ENCODE data around the gene HBD. TPM values are rescaled to one million over a fixed set of nuclear protein-coding genes. Genes with fewer than 3 reads are reported as not detected.

HBD gene
- total RNA-seq, 1 experiment from 2014 or later, result not detected

GRCh38 chr11:5235364-5236095 is 1.2 kb upstream of the HBD start:
- no peaks in the 10 kb centered on the region for H3K9me3 ChIP-seq (ENCODE audit: low read length)
- no peaks in the 10 kb centered on the region for H3K9me2 ChIP-seq (replicated peaks; ENCODE audit: insufficient read depth, low read length)
- no peaks in the 10 kb centered on the region for H4K20me1 ChIP-seq (ENCODE audit: insufficient read depth, low read depth, low read length)
- H3K4me1 ChIP-seq (ENCODE audit: low read length), result no peaks in the 10 kb centered on the region
- H3K4me3 ChIP-seq (ENCODE audit: low read length), result no peak overlapping the region
- H2AFZ ChIP-seq (ENCODE audit: low read length), result no peak overlapping the region
- no peak overlapping the region for H3K27ac ChIP-seq (ENCODE audit: low read length)
- no peaks in the 10 kb centered on the region for H3K79me2 ChIP-seq (ENCODE audit: low read length)
- DNase-seq, result no peak
- H3K4me2 ChIP-seq (ENCODE audit: low read depth, low read length, poor library complexity, severe bottlenecking), result no peak overlapping the region
- no peaks in the 10 kb centered on the region for H3K27me3 ChIP-seq (ENCODE audit: low read length)
- H3K36me3 ChIP-seq (ENCODE audit: insufficient read depth, low read length), result no peaks in the 10 kb centered on the region
- no peak overlapping the region for H3K9ac ChIP-seq (ENCODE audit: low read length)

DNA sequence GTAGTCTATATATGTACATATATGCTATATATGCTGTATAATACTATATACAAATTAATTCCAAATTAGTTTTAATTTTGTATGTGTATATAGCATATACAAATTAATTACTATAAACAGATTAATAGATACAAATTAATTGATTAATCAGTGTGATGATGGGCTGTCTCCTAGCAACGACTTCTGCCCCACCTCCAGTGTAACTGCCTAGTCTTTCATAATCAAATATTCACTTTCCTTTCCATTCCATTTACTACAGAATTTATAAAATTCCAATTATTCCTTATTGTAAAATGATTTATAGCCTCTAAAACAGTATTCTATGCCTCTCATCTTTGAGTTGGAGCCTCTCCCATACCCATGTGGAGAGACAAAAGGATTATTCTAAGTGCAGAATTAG is 976 bp downstream of the HBD start:
- no peaks in the 10 kb centered on the region for H3K9me3 ChIP-seq (ENCODE audit: low read length)
- no peak overlapping the region for H3K4me3 ChIP-seq (ENCODE audit: low read length)
- no peaks in the 10 kb centered on the region for H3K4me1 ChIP-seq (ENCODE audit: low read length)
- no peak overlapping the region for H3K4me2 ChIP-seq (ENCODE audit: low read depth, low read length, poor library complexity, severe bottlenecking)
- no peaks in the 10 kb centered on the region for H3K27me3 ChIP-seq (ENCODE audit: low read length)
- H3K27ac ChIP-seq (ENCODE audit: low read length), result no peak overlapping the region
- no peak overlapping the region for H2AFZ ChIP-seq (ENCODE audit: low read length)
- H3K36me3 ChIP-seq (ENCODE audit: insufficient read depth, low read length), result no peaks in the 10 kb centered on the region
- H4K20me1 ChIP-seq (ENCODE audit: insufficient read depth, low read depth, low read length), result no peaks in the 10 kb centered on the region
- no peak overlapping the region for H3K9ac ChIP-seq (ENCODE audit: low read length)
- no peaks in the 10 kb centered on the region for H3K9me2 ChIP-seq (replicated peaks; ENCODE audit: insufficient read depth, low read length)
- no peaks in the 10 kb centered on the region for H3K79me2 ChIP-seq (ENCODE audit: low read length)
- no peak for DNase-seq

DNA sequence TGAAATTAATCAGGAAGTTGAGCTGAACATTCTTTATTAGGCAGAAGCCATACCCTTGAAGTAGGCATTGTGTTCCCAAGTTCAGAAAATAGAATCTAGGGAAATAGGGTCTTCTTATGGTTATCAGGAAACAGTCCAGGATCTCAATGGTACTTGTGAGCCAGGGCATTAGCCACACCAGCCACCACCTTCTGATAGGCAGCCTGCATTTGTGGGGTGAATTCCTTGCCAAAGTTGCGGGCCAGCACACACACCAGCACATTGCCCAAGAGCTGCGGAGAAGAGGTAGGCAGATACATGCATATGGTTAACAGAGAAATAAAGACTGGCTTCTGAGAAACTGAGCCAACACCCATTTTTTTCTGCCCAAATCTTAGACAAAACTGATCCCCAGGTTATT is 1.5 kb downstream of the HBD start:
- Histone ChIP-seq H3K9me3 (ENCODE audit: low read length) (no peaks in the 10 kb centered on the region), H2AFZ (ENCODE audit: low read length) (no peak overlapping the region), H3K9me2 (replicated peaks; ENCODE audit: insufficient read depth, low read length) (no peaks in the 10 kb centered on the region), H3K9ac (ENCODE audit: low read length) (no peak overlapping the region), H3K36me3 (ENCODE audit: insufficient read depth, low read length) (no peaks in the 10 kb centered on the region), H3K27me3 (ENCODE audit: low read length) (no peaks in the 10 kb centered on the region), H3K4me2 (ENCODE audit: low read depth, low read length, poor library complexity, severe bottlenecking) (no peak overlapping the region), H3K79me2 (ENCODE audit: low read length) (no peaks in the 10 kb centered on the region), H3K4me3 (ENCODE audit: low read length) (no peak overlapping the region), H4K20me1 (ENCODE audit: insufficient read depth, low read depth, low read length) (no peaks in the 10 kb centered on the region), H3K27ac (ENCODE audit: low read length) (no peak overlapping the region), H3K4me1 (ENCODE audit: low read length) (no peaks in the 10 kb centered on the region)
- no peak for DNase-seq

DNA sequence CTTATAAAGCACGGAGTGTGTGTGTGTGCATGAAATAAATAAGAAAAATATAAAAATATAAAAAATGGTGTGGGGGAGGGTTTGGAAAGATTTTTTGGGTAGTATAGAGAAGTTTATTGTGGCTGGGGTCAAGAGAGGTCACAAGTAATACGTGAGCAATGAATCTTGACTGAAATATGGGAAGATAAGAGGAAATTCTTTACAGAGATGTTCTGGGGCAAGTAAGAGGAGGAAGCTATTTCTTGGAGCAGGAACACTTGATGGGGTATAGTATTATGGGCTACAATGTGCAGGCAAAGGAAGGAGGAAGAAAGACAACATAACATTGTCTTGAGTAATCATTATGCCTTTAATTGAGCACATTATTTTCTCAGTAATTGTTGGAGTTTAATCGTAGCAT is 2.1 kb downstream of the HBD start:
- H3K9me2 ChIP-seq (replicated peaks; ENCODE audit: insufficient read depth, low read length), result no peaks in the 10 kb centered on the region
- no peak for DNase-seq

DNA sequence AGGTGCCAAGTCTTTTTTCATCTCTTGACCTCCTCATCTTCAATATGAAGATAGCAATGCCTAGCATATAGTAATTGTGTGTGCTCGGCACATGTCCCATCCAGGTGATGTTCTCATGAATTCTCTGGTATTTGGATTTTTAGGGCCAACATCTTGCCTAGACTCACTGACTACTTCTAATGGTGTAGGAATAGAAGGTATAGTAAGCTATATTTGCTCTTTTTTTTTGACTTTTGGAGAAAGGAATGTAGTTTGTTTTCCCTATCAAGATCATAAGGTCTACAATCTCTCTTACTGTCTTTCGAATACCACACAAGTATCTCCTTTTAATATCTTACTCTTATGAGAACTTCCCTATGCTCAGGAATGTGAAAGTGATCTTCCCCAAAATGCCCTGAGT is 3.2 kb downstream of the HBD start:
- Histone ChIP-seq H3K4me3 (ENCODE audit: low read length) (no peak overlapping the region), H3K79me2 (ENCODE audit: low read length) (no peaks in the 10 kb centered on the region), H3K9ac (ENCODE audit: low read length) (no peak overlapping the region), H4K20me1 (ENCODE audit: insufficient read depth, low read depth, low read length) (no peaks in the 10 kb centered on the region), H3K27me3 (ENCODE audit: low read length) (no peaks in the 10 kb centered on the region), H3K4me2 (ENCODE audit: low read depth, low read length, poor library complexity, severe bottlenecking) (no peak overlapping the region), H3K9me2 (replicated peaks; ENCODE audit: insufficient read depth, low read length) (no peaks in the 10 kb centered on the region), H3K27ac (ENCODE audit: low read length) (no peak overlapping the region), H3K9me3 (ENCODE audit: low read length) (no peaks in the 10 kb centered on the region), H2AFZ (ENCODE audit: low read length) (no peak overlapping the region), H3K36me3 (ENCODE audit: insufficient read depth, low read length) (no peaks in the 10 kb centered on the region), H3K4me1 (ENCODE audit: low read length) (no peaks in the 10 kb centered on the region)
- DNase-seq, result no peak

More for the DNA sequence above, 2.1 kb downstream of the HBD start:
- H3K4me2 ChIP-seq (ENCODE audit: low read depth, low read length, poor library complexity, severe bottlenecking), result no peak overlapping the region
- H3K36me3 ChIP-seq (ENCODE audit: insufficient read depth, low read length), result no peaks in the 10 kb centered on the region
- no peak overlapping the region for H2AFZ ChIP-seq (ENCODE audit: low read length)
- H3K9ac ChIP-seq (ENCODE audit: low read length), result no peak overlapping the region
- no peaks in the 10 kb centered on the region for H3K4me1 ChIP-seq (ENCODE audit: low read length)
- no peaks in the 10 kb centered on the region for H3K9me3 ChIP-seq (ENCODE audit: low read length)
- H4K20me1 ChIP-seq (ENCODE audit: insufficient read depth, low read depth, low read length), result no peaks in the 10 kb centered on the region
- H3K79me2 ChIP-seq (ENCODE audit: low read length), result no peaks in the 10 kb centered on the region
- no peaks in the 10 kb centered on the region for H3K27me3 ChIP-seq (ENCODE audit: low read length)
- H3K4me3 ChIP-seq (ENCODE audit: low read length), result no peak overlapping the region
- H3K27ac ChIP-seq (ENCODE audit: low read length), result no peak overlapping the region

DNA sequence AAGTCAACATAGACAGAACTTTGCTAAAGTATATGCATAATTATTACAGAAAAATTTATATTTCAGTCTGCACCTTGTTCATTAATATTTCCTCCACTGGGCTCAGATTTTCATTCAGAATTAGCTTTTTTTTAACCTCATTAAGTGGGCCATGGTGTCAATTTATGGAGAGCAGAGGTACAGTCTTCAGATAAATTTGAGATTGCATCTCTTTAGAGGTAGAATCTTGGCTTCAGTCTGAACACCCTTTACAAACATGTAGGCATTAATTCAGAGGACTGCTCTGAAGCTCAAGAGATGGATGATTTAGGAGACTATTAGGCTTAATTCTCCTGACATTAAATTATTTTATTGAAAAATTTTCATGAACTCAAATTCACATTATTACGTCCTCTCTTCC is 4.0 kb downstream of the HBD start:
- Histone ChIP-seq H2AFZ (ENCODE audit: low read length) (no peak overlapping the region), H3K4me1 (ENCODE audit: low read length) (no peaks in the 10 kb centered on the region), H3K27ac (ENCODE audit: low read length) (no peak overlapping the region), H3K36me3 (ENCODE audit: insufficient read depth, low read length) (no peaks in the 10 kb centered on the region), H3K9ac (ENCODE audit: low read length) (no peak overlapping the region), H3K4me3 (ENCODE audit: low read length) (no peak overlapping the region), H4K20me1 (ENCODE audit: insufficient read depth, low read depth, low read length) (no peaks in the 10 kb centered on the region), H3K27me3 (ENCODE audit: low read length) (no peaks in the 10 kb centered on the region), H3K9me2 (replicated peaks; ENCODE audit: insufficient read depth, low read length) (no peaks in the 10 kb centered on the region), H3K79me2 (ENCODE audit: low read length) (no peaks in the 10 kb centered on the region), H3K9me3 (ENCODE audit: low read length) (no peaks in the 10 kb centered on the region), H3K4me2 (ENCODE audit: low read depth, low read length, poor library complexity, severe bottlenecking) (no peak overlapping the region)
- DNase-seq, result no peak

DNA sequence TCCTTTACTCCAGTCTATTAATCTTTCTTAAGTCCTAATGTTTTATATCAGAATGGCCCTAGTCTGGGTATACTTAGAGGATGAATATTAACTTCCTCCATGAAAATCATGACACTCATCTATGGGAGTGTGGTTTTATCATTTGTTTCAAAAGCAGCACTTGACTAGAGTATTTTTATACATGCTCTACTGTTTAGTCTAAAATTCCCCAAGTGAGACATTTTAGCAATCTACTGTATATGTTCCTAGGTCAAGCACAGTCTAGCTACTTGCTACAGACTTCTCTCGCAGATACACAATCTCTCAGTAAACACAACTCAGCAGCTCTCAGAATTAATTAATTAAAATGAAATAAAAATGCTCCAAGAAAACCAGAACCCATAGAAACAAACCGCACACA is 4.5 kb downstream of the HBD start:
- H3K4me3 ChIP-seq (ENCODE audit: low read length), result no peak overlapping the region
- H3K27me3 ChIP-seq (ENCODE audit: low read length), result no peaks in the 10 kb centered on the region
- no peak overlapping the region for H2AFZ ChIP-seq (ENCODE audit: low read length)
- no peaks in the 10 kb centered on the region for H3K4me1 ChIP-seq (ENCODE audit: low read length)
- no peaks in the 10 kb centered on the region for H3K9me2 ChIP-seq (replicated peaks; ENCODE audit: insufficient read depth, low read length)
- no peaks in the 10 kb centered on the region for H3K9me3 ChIP-seq (ENCODE audit: low read length)
- no peaks in the 10 kb centered on the region for H3K36me3 ChIP-seq (ENCODE audit: insufficient read depth, low read length)
- H3K9ac ChIP-seq (ENCODE audit: low read length), result no peak overlapping the region
- H3K27ac ChIP-seq (ENCODE audit: low read length), result no peak overlapping the region
- DNase-seq, result no peak
- H3K79me2 ChIP-seq (ENCODE audit: low read length), result no peaks in the 10 kb centered on the region
- H3K4me2 ChIP-seq (ENCODE audit: low read depth, low read length, poor library complexity, severe bottlenecking), result no peak overlapping the region
- H4K20me1 ChIP-seq (ENCODE audit: insufficient read depth, low read depth, low read length), result no peaks in the 10 kb centered on the region

GRCh38 chr11:5229356-5229755 is 4.9 kb downstream of the HBD start:
- no peak overlapping the region for H2AFZ ChIP-seq (ENCODE audit: low read length)
- H3K9me2 ChIP-seq (replicated peaks; ENCODE audit: insufficient read depth, low read length), result no peaks in the 10 kb centered on the region
- H3K9ac ChIP-seq (ENCODE audit: low read length), result no peak overlapping the region
- no peaks in the 10 kb centered on the region for H3K79me2 ChIP-seq (ENCODE audit: low read length)
- no peaks in the 10 kb centered on the region for H3K36me3 ChIP-seq (ENCODE audit: insufficient read depth, low read length)
- no peaks in the 10 kb centered on the region for H3K27me3 ChIP-seq (ENCODE audit: low read length)
- H3K4me3 ChIP-seq (ENCODE audit: low read length), result no peak overlapping the region
- DNase-seq, result no peak
- H3K4me2 ChIP-seq (ENCODE audit: low read depth, low read length, poor library complexity, severe bottlenecking), result no peak overlapping the region
- H3K4me1 ChIP-seq (ENCODE audit: low read length), result no peaks in the 10 kb centered on the region
- H4K20me1 ChIP-seq (ENCODE audit: insufficient read depth, low read depth, low read length), result no peaks in the 10 kb centered on the region
- H3K27ac ChIP-seq (ENCODE audit: low read length), result no peak overlapping the region
- no peaks in the 10 kb centered on the region for H3K9me3 ChIP-seq (ENCODE audit: low read length)
